ENCODE results near the gene HAO1. TPM values are rescaled to one million over a fixed set of nuclear protein-coding genes. Genes with fewer than 3 reads are reported as not detected.

HAO1 gene
- total and polyA plus RNA-seq, 2 donors (not counting 3 experiments of a cell fraction or from before 2014, with no cell fraction given) = not detected

DNA sequence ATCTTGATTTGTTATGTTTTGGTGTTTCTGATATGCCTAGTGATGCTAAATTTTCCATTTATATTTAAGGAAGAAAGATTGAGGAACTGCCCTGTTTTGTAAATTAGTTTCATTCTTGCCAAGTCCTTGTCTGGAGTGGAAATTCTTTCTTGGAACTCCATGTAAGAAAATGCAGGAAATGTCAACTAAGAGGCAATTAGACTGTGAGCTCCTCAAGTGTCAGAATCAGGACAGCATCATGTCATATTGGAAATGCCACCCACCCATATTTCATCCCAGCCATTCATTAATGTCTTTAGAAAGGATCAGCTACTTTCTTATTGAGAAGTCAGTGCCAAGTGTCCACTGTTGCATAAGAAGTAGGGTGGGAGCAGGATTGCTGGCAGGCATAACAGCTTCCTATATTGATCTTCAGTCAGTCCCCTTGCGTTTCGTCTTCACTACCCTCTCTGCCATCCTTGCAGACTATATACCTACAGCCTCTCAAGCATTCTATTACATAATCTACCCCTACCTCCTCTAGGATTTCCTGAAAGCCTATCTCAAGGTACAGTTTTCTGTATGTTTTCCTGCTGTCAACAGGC lies 42.4 kb downstream of the HAO1 start:
- Histone ChIP-seq H3K27ac (ENCODE audit: insufficient read depth, low read depth, low read length) (no peak overlapping the region), H3K9ac (replicated peaks; ENCODE audit: extremely low read depth, insufficient read depth, low read length) (no peak overlapping the region), H3K4me2 (ENCODE audit: insufficient read depth, low read length) (no peak overlapping the region), H4K20me1 (replicated peaks; ENCODE audit: control insufficient read depth, extremely low read depth, insufficient read depth, low read length) (no peaks in the 10 kb centered on the region), H3K36me3 (ENCODE audit: control insufficient read depth in 2 of 2, extremely low read depth in 1 of 2, insufficient read depth in 2 of 2, low read length in 2 of 2) (no peaks in the 10 kb centered on the region), H3K9me3 (replicated peaks; ENCODE audit: control insufficient read depth, insufficient read depth, low read length) (no peaks in the 10 kb centered on the region), H3K4me1 (ENCODE audit: control insufficient read depth, extremely low read depth, insufficient read depth, low read length) (no peaks in the 10 kb centered on the region), H3K9me1 (replicated peaks; ENCODE audit: control insufficient read depth, extremely low read depth, insufficient read depth, low read length) (no peaks in the 10 kb centered on the region), H3K79me2 (ENCODE audit: control insufficient read depth, insufficient read depth, low read length) (no peaks in the 10 kb centered on the region), H3K4me3 (replicated peaks in 1 of 3; ENCODE audit: insufficient read depth in 1 of 3, low read depth in 1 of 3, low read length in 3 of 3) (no peak overlapping the region), H2AFZ (ENCODE audit: low read depth, low read length) (no peak overlapping the region), H3K27me3 (ENCODE audit: control insufficient read depth in 2 of 2, insufficient read depth in 2 of 2, low read length in 2 of 2) (no peaks in the 10 kb centered on the region)
- FAIRE-seq (no peak), DNase-seq (ENCODE audit: low read depth, low spot score) (no peak)
- ChIA-PET CTCF (interaction anchor here (0.8 kb wide), 1 partner anchor 10 kb away, joined by 3 read pairs; no protein-coding TSS in a partner anchor), POLR2A (no interaction called here)
- no TSS peak for BruUV-seq (replicated peaks)
- dilution Hi-C loops (cut with MboI; ENCODE audit: extremely low pct_ligation_motif_present, low sequenced_read_pairs) = no loop called here
- TF ChIP-seq EZH2 (IDR thresholded peaks at IDR 0.05; ENCODE audit: borderline replicate concordance, low read depth, low read length, severe bottlenecking) = no peak
- no peak for TF ChIP-seq POLR2A (IDR thresholded peaks at IDR 0.05; ENCODE audit: low read depth, low read length)
- TF ChIP-seq MYC (IDR thresholded peaks at IDR 0.05; ENCODE audit: low read depth, low read length) = no peak
- TF ChIP-seq, protein P1, sequence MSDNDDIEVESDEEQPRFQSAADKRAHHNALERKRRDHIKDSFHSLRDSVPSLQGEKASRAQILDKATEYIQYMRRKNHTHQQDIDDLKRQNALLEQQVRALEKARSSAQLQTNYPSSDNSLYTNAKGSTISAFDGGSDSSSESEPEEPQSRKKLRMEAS (IDR thresholded peaks at IDR 0.05; ENCODE audit: insufficient read depth, insufficient read length) = no peak
- intact Hi-C loops (cut with micrococcal nuclease) = no loop called here

DNA sequence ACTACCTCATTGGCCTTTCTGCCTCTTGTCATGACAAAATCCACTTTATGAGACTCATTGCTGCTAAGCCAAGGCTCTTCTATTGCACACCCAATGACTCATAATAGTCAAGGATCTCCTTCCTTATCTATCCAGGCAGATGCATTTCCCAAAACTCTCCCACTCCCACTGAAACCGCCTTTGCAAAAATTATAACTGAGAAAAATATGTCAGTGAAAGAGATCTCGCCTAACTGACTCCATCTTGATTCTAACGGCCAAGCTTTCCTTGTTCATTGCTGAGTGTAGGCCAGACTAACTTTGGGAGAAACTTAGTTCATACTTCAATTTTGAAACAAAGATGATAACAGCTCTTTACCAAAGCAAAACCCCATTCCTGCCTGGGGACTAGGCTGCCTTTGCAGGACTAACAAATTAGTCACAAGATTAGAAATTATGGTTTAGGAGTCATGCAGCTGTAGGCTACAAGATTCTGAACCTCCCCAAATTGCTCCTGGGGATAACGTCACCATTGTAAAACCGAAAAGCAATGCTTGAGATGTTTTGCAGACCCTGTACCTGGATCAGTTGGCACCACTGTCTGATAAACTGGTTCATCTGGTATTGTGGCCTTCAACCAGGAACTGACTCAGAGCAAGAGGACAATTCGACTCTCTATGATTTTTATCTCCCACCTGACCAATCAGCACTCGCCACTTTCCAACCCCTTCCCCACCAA lies 47.1 kb downstream of the HAO1 start:
- CTCF ChIA-PET = interaction anchor here (0.8 kb wide), 1 partner anchor 25 kb away, joined by 3 read pairs; no protein-coding TSS in a partner anchor
- no peak for FAIRE-seq
- no TSS peak for BruUV-seq (replicated peaks)

More for the DNA sequence above, 47.1 kb downstream of the HAO1 start:
- intact Hi-C loops (cut with micrococcal nuclease) (no loop called here), dilution Hi-C loops (cut with MboI; ENCODE audit: extremely low pct_ligation_motif_present, low sequenced_read_pairs) (no loop called here)
- no peak for TF ChIP-seq JUN (IDR thresholded peaks at IDR 0.05; ENCODE audit: borderline replicate concordance, insufficient read depth, insufficient read length, low read depth)
- no peaks in the 10 kb centered on the region for H3K27me3 ChIP-seq (ENCODE audit: control insufficient read depth in 2 of 2, insufficient read depth in 2 of 2, low read length in 2 of 2)
- H2AFZ ChIP-seq (ENCODE audit: low read depth, low read length) = no peak overlapping the region
- H3K9me3 ChIP-seq (replicated peaks; ENCODE audit: control insufficient read depth, insufficient read depth, low read length) = no peaks in the 10 kb centered on the region
- H4K20me1 ChIP-seq (replicated peaks; ENCODE audit: control insufficient read depth, extremely low read depth, insufficient read depth, low read length) = no peaks in the 10 kb centered on the region
- DNase-seq (ENCODE audit: low read depth, low spot score) = no peak
- H3K4me1 ChIP-seq (ENCODE audit: control insufficient read depth, extremely low read depth, insufficient read depth, low read length) = no peaks in the 10 kb centered on the region
- H3K27ac ChIP-seq (ENCODE audit: insufficient read depth, low read depth, low read length) = no peak overlapping the region
- POLR2A ChIA-PET = no interaction called here
- no peak overlapping the region for H3K4me3 ChIP-seq (replicated peaks in 1 of 3; ENCODE audit: insufficient read depth in 1 of 3, low read depth in 1 of 3, low read length in 3 of 3)
- H3K36me3 ChIP-seq (ENCODE audit: control insufficient read depth in 2 of 2, extremely low read depth in 1 of 2, insufficient read depth in 2 of 2, low read length in 2 of 2) = no peaks in the 10 kb centered on the region
- no peaks in the 10 kb centered on the region for H3K9me1 ChIP-seq (replicated peaks; ENCODE audit: control insufficient read depth, extremely low read depth, insufficient read depth, low read length)
- no peak overlapping the region for H3K9ac ChIP-seq (replicated peaks; ENCODE audit: extremely low read depth, insufficient read depth, low read length)
- H3K4me2 ChIP-seq (ENCODE audit: insufficient read depth, low read length) = no peak overlapping the region
- no peaks in the 10 kb centered on the region for H3K79me2 ChIP-seq (ENCODE audit: control insufficient read depth, insufficient read depth, low read length)

Measured in endothelial cell of umbilical vein (primary cell).